ENCODE measurements around the gene TRAF1.

DNA sequence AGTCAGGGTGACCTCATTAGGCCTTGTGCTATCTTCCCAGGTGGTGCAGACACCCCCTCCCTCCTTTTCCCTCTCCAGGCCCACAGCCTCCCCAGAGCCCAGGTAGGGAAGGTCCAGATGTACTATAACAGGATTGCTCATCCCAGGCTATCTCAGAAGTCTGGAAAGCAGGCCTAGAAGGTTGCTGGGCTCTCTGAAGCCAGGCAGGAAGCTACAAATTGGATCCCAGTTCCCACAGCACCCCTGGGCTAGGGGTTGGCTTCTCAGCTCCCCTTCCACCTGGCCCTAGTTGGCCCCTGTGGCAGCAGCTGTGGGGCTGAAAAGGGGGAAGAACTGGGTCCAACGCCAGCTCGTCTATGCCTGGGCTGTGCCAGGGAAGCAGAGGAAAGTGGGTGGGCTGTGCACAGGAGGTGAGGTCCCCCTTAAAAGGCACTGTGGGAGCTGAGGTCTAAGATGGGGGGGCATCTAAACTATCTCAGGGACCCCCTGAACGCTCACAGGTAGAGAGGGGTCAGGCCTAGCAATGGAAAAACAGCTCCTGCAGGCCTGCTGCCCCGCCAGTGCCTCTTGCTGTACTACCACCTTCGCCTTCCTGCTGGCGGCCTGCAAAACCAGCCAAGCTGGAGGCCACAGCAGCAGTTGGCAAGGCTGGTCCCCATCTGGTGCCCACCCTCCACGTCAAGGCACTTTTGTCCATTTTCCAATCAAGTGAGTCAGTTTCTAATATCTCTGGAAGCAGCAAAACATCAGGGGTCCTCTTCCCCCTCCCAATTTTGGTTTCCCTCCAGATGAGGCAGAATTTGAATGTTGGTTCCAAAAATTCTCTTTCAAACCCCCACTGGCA is 70.5 kb downstream of the TRAF1 start:
- TF ChIP-seq POLR2AphosphoS5 (IDR thresholded peaks at IDR 0.05) (no peak), EP300 (IDR thresholded peaks at IDR 0.05) (no peak), POLR2A (IDR thresholded peaks at IDR 0.05) (no peak)
